MM.1S (cell line): ENCODE results near the gene CATSPERZ.

Experiments
- EZH2 ChIP-seq: fragments of 300-600 bp; sonication (generic); optimal IDR thresholded peaks from 2 replicates; pipeline ENCODE3; 2017; ENCODE audit warnings: low read depth, mild to moderate bottlenecking, antibody characterized with exemption, low read length, mixed read lengths
- EZH2phosphoT487 ChIP-seq: fragments of 300-600 bp; sonication (generic); IDR thresholded peaks from 2 replicates; pipeline ENCODE4 v1.6.1; 2018; ENCODE audit warnings: antibody characterized with exemption, low read length
- TF ChIP-seq, protein P1 (sequence below): fragments of 300-600 bp; sonication (generic); IDR thresholded peaks from 2 replicates; pipeline ENCODE4 v1.5.1; 2016; ENCODE audit warnings: antibody characterized with exemption, low read length, mixed read lengths

DNA sequence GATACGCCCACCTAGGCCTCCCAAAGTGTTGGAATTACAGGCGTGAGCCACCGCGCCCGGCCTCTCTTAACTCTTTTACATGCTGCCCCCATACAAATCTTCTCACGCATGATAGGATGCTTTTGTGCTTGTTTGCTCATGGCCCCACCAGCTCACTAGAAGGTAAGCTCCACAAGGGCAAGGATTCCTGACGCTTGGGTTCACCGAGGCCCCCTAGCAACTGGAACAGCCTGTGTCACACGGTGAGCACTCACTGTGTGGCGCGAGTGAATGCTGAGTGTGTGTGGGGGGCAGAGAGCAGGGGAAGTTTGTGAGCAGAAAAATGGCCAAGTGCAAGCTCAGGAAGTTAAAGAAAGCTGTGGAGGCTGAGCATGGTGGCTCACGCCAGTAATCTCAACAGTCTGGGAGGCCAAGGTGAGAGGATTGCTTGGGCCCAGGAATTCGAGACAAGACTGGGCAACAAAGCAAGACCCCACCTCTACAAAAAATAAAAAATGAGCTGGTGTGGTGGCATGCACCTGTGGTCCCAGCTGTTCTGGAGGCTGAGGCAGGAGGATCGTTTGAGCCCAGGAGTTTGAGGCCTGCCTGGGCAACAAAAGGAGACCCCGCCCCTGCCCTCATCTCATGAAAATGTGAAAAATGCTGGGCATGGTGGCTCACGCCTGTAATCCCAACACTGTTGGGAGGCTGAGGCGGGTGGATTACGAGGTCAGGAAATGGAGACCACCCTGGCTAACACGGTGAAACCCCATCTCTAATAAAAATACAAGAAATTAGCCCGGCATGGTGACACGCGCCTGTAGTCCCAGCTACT, 18.0 kb upstream of the CATSPERZ start:
- TF ChIP-seq, protein P1, sequence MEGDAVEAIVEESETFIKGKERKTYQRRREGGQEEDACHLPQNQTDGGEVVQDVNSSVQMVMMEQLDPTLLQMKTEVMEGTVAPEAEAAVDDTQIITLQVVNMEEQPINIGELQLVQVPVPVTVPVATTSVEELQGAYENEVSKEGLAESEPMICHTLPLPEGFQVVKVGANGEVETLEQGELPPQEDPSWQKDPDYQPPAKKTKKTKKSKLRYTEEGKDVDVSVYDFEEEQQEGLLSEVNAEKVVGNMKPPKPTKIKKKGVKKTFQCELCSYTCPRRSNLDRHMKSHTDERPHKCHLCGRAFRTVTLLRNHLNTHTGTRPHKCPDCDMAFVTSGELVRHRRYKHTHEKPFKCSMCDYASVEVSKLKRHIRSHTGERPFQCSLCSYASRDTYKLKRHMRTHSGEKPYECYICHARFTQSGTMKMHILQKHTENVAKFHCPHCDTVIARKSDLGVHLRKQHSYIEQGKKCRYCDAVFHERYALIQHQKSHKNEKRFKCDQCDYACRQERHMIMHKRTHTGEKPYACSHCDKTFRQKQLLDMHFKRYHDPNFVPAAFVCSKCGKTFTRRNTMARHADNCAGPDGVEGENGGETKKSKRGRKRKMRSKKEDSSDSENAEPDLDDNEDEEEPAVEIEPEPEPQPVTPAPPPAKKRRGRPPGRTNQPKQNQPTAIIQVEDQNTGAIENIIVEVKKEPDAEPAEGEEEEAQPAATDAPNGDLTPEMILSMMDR: no peak
- TF ChIP-seq EZH2: no peak
- no peak for TF ChIP-seq EZH2phosphoT487
